GM08714 (cell line): ENCODE data around the gene SGCA.

Source experiments
- H3K4me3 ChIP-seq: fragments of 200-500 bp; sonication (Bioruptor generic); 2 replicates; pipeline ENCODE4 v1.5.1; 2014; ENCODE audit warnings: mild to moderate bottlenecking, low read length, inconsistent platforms
- ZNF274 ChIP-seq: IDR thresholded peaks from 2 replicates; pipeline ENCODE4 v1.6.1; 2012; ENCODE audit warnings: mild to moderate bottlenecking, low read depth, low read length

SGCA gene

GRCh38 chr17:50184064-50184463 lies 18.3 kb downstream of the SGCA start:
- TF ChIP-seq ZNF274: no peak
- no peak overlapping the region; the same call in 1 of the 2 replicates for H3K4me3 ChIP-seq

- TF ChIP-seq ZNF274: no peak
- H3K4me3 ChIP-seq: peak overlapping the region; percentile 11; the same call in 1 of the 2 replicates
Measured at GRCh38 chr17:50184611-50185398, 19.0 kb downstream of the SGCA start.

- no peak for TF ChIP-seq ZNF274
- no peak overlapping the region for H3K4me3 ChIP-seq
Measured at GRCh38 chr17:50185631-50186471, 20.0 kb downstream of the SGCA start.

- TF ChIP-seq ZNF274: no peak
- H3K4me3 ChIP-seq: no peak overlapping the region
Measured at GRCh38 chr17:50186661-50187393, 21.0 kb downstream of the SGCA start.

- H3K4me3 ChIP-seq: no peak overlapping the region
- TF ChIP-seq ZNF274: no peak
Measured at GRCh38 chr17:50187394-50187725, 21.6 kb downstream of the SGCA start.

- no peak for TF ChIP-seq ZNF274
- H3K4me3 ChIP-seq: no peak overlapping the region
Measured at GRCh38 chr17:50187751-50188530, 22.1 kb downstream of the SGCA start.

- TF ChIP-seq ZNF274: no peak
- no peak overlapping the region for H3K4me3 ChIP-seq
Measured at GRCh38 chr17:50188531-50188920, 22.7 kb downstream of the SGCA start.

DNA sequence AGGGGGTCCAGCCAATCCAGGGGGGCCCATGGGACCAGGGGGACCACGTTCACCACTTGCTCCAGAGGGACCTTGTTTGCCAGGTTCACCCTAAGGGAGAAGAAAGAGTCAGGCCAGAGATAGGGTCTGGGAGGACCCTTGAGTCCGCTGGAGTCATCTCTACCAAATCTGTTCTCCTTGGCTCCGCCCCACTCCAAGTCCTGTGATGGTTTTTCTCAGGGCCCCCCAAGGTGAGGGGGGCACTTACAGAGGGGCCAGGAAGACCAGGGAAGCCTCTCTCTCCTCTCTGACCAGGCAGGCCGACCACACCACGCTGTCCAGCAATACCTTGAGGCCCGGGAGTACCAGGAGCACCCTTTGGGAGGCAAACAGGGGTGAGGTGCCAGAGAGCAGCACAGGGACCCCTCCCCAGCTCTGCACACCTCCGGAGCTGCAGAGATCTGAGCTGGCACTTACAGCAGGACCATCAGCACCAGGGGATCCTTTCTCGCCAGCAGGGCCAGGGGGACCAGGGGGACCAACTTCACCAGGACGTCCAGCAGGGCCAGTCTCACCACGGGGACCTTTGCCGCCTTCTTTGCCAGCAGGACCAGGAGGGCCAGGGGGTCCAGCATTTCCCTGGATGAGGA lies 23.2 kb downstream of the SGCA start:
- H3K4me3 ChIP-seq: no peak overlapping the region
- no peak for TF ChIP-seq ZNF274

DNA sequence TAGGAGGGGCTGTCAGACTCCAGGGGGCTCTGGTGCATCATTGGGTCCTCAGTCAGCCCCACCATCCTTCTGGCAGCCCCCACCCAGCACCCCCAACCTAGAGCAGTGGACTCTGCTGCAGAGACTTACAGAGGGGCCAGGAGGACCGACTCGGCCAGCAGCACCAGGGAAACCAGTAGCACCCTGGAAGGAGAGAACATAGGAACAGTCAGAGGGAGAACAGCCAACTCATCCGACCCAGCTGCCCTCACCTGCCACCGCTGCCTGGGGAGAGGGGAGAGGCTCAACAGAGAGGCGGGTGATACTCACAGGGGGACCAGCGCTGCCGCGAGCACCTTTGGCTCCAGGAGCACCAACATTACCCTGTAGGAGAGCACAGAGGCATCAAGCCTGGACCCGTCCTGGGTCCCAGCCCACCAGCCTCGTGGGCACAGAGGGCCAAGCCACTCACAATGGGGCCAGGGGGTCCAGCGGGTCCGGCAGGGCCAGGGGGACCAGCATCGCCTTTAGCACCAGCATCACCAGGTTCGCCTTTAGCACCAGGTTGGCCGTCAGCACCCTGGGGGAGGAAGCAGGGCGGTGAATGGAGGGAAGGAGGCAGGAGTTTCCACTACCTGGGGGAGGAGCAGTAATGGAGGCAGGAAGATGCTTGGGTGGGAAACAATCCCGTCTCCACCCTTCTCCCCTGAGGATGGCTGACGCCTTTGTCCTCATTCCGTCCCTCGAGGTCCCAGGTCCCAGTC lies 23.9 kb downstream of the SGCA start:
- no peak overlapping the region for H3K4me3 ChIP-seq
- no peak for TF ChIP-seq ZNF274

GRCh38 chr17:50190293-50190602 lies 24.4 kb downstream of the SGCA start:
- no peak for TF ChIP-seq ZNF274
- no peak overlapping the region for H3K4me3 ChIP-seq

GRCh38 chr17:50190603-50191358 lies 25.0 kb downstream of the SGCA start:
- no peak overlapping the region for H3K4me3 ChIP-seq
- no peak for TF ChIP-seq ZNF274

- no peak overlapping the region for H3K4me3 ChIP-seq
- TF ChIP-seq ZNF274: no peak
Measured at GRCh38 chr17:50191359-50192143, 25.7 kb downstream of the SGCA start.
